ENCODE measurements around the gene ZNRF3.

- TF ChIP-seq CTCF (IDR thresholded peaks at IDR 0.05) (no peak), POLR2A (IDR thresholded peaks at IDR 0.05) (no peak)
Measured at GRCh38 chr22:28837640-28838039, 45.7 kb upstream of the ZNRF3 start.
